Activated CD4-positive, alpha-beta T cell treated with anti-CD3 and anti-CD28 coated beads, Interleukin-2, amount 50 U/mL, for 48 hours (primary cell): Measurements from ENCODE around the gene HMX3.

Experiments used
- DNase-seq, 2 experiments: peaks; one replicate each; pipeline ENCODE4 v3.0.0-alpha.2; 2020

Gene HMX3

GRCh38 chr10:123135415-123136141 is at the start of gene HMX3:
TSS of gene HMX3 (plus strand) at chr10:123135970. CDS start at chr10:123136051, 81 bp downstream.
- peak; percentile 47 to 49 for DNase-seq

GRCh38 chr10:123086281-123086680 is 49.5 kb upstream of the HMX3 start:
- DNase-seq: no peak

GRCh38 chr10:123087348-123087747 is 48.4 kb upstream of the HMX3 start:
- no peak for DNase-seq

GRCh38 chr10:123087786-123088185 is 48.0 kb upstream of the HMX3 start:
- no peak for DNase-seq

- no peak for DNase-seq
Measured at GRCh38 chr10:123092635-123093414, 42.9 kb upstream of the HMX3 start.

GRCh38 chr10:123093489-123093888 is 42.3 kb upstream of the HMX3 start:
- no peak for DNase-seq

- DNase-seq: no peak
Measured at GRCh38 chr10:123096452-123096851, 39.3 kb upstream of the HMX3 start.

- no peak for DNase-seq
Measured at GRCh38 chr10:123097039-123097438, 38.7 kb upstream of the HMX3 start.

- DNase-seq: no peak
Measured at GRCh38 chr10:123100030-123100762, 35.6 kb upstream of the HMX3 start.

GRCh38 chr10:123101872-123102271 is 33.9 kb upstream of the HMX3 start:
- no peak for DNase-seq

- DNase-seq: no peak
Measured at GRCh38 chr10:123102673-123103072, 33.1 kb upstream of the HMX3 start.

GRCh38 chr10:123103944-123104343 is 31.8 kb upstream of the HMX3 start:
- DNase-seq: no peak

GRCh38 chr10:123109466-123109865 is 26.3 kb upstream of the HMX3 start:
- DNase-seq: no peak

- DNase-seq: no peak
Measured at GRCh38 chr10:123117644-123118417, 17.9 kb upstream of the HMX3 start.

GRCh38 chr10:123119081-123119480 is 16.7 kb upstream of the HMX3 start:
- no peak for DNase-seq

- no peak for DNase-seq
Measured at GRCh38 chr10:123126246-123126645, 9.5 kb upstream of the HMX3 start.

GRCh38 chr10:123129618-123130271 is 6.0 kb upstream of the HMX3 start:
- no peak for DNase-seq

GRCh38 chr10:123132576-123133477 is 2.9 kb upstream of the HMX3 start:
- peak; percentile 91 to 93 for DNase-seq

- DNase-seq: no peak
Measured at GRCh38 chr10:123133541-123134342, 2.0 kb upstream of the HMX3 start.

- peak in 1 of 2 experiments; percentile 11 for DNase-seq
Measured at GRCh38 chr10:123134343-123134914, 1.3 kb upstream of the HMX3 start.
